Choroid plexus epithelial cell (primary cell): ENCODE data around the gene ID1.

Experiments
- DNase-seq: peaks from one replicate; pipeline ENCODE4 v3.0.0-alpha.2; 2010; ENCODE audit warnings: low read depth
- H3K4me3 ChIP-seq: 2 replicates; pipeline ENCODE4 v1.5.1; 2011; ENCODE audit warnings: low read depth, mild to moderate bottlenecking, control low read depth, low read length, moderate library complexity
- CTCF ChIP-seq: conservative IDR thresholded peaks from 2 replicates; pipeline ENCODE4 v1.5.1; 2011; ENCODE audit warnings: low read depth, mild to moderate bottlenecking, control low read depth, inconsistent platforms, low read length, moderate library complexity

Gene ID1

GRCh38 chr20:31565699-31566318 is 39.3 kb upstream of the ID1 start:
- no peak for DNase-seq
- H3K4me3 ChIP-seq: no peak overlapping the region
- no peak for TF ChIP-seq CTCF

GRCh38 chr20:31566319-31566657 is 38.8 kb upstream of the ID1 start:
- no peak overlapping the region for H3K4me3 ChIP-seq

GRCh38 chr20:31566658-31567379 is 38.3 kb upstream of the ID1 start:
- no peak overlapping the region for H3K4me3 ChIP-seq
- TF ChIP-seq CTCF: no peak
- no peak for DNase-seq

More at GRCh38 chr20:31566319-31566657, 38.8 kb upstream of the ID1 start:
- no peak for TF ChIP-seq CTCF
- DNase-seq: no peak

GRCh38 chr20:31567380-31567720 is 37.7 kb upstream of the ID1 start:
- TF ChIP-seq CTCF: no peak
- no peak overlapping the region for H3K4me3 ChIP-seq
- DNase-seq: no peak

- peak; percentile 71 for DNase-seq
- H3K4me3 ChIP-seq: no peak overlapping the region
- TF ChIP-seq CTCF: peak; percentile 35
These were observed 36.9 kb upstream of the ID1 start for GRCh38 chr20:31568041-31568731.

GRCh38 chr20:31568773-31569162 is 36.3 kb upstream of the ID1 start:
- H3K4me3 ChIP-seq: no peak overlapping the region
- DNase-seq: no peak
- no peak for TF ChIP-seq CTCF
